Activated CD4-positive, alpha-beta T cell treated with anti-CD3 and anti-CD28 coated beads, Interleukin-2, amount 10 ng/mL, durations not matched to agents 7 days and 5 days (primary cell): Measurements from ENCODE around the gene STARD10. TPM values are rescaled to one million over a fixed set of nuclear protein-coding genes. Genes with fewer than 3 reads are reported as not detected.
A peak's percentile ranks its signal among the peaks of the same experiment; 100 is the strongest.
"Not testable (repeated sequence)": the region's sequence is repeated elsewhere in the genome, so short reads cannot be mapped to it uniquely, and the experiment has no call there.

Experiments used
- CTCF ChIA-PET: fragments of 350-600 bp; sonication (Branson Sonifier 250); formaldehyde crosslinking; loops from one replicate; lab custom pipeline; 2021; ENCODE audit warnings: antibody characterized with exemption; lab: Charles Lee
- POLR2A ChIA-PET: fragments of 350-600 bp; sonication (Branson Sonifier 250); formaldehyde crosslinking; loops from one replicate; lab custom pipeline; 2021; ENCODE audit warnings: antibody characterized with exemption; lab: Charles Lee
- DNase-seq: peaks from one replicate; pipeline ENCODE4 v3.0.0-alpha.2; 2020
- H3K27ac Mint-ChIP-seq: one replicate; pipeline ENCODE4 v1.8.0; 2021; ENCODE audit warnings: mild to moderate bottlenecking, moderate library complexity, mixed read lengths
- H3K27me3 Mint-ChIP-seq: one replicate; pipeline ENCODE4 v1.8.0; 2021; ENCODE audit warnings: mixed read lengths
- H3K36me3 Mint-ChIP-seq: one replicate; pipeline ENCODE4 v1.8.0; 2021; ENCODE audit warnings: low read depth, mixed read lengths
- H3K4me1 Mint-ChIP-seq: one replicate; pipeline ENCODE4 v1.8.0; 2021; ENCODE audit warnings: mixed read lengths
- H3K4me3 Mint-ChIP-seq: one replicate; pipeline ENCODE4 v1.8.0; 2021; ENCODE audit warnings: mild to moderate bottlenecking, moderate library complexity, mixed read lengths
- H3K9me3 Mint-ChIP-seq: one replicate; pipeline ENCODE4 v1.8.0; 2021; ENCODE audit warnings: mixed read lengths
- total RNA-seq, 2 experiments: library from RNA; stranded (reverse); gene quantifications; one replicate each; pipeline ENCODE4 v1.2.3, GENCODE V29; 2021

The STARD10 gene
- total RNA-seq, 2 experiments from 2014 or later, result 4.5 to 6.4 TPM

GRCh38 chr11:72812967-72813739 lies 19.3 kb upstream of the STARD10 start:
- Mint-ChIP-seq H3K36me3 (peaks cover 50% of the 10 kb centered on the region), H3K27me3 (no peaks in the 10 kb centered on the region), H3K4me1 (peaks cover 51% of the 10 kb centered on the region)

GRCh38 chr11:72812604-72812966 lies 18.7 kb upstream of the STARD10 start:
- no peaks in the 10 kb centered on the region for H3K9me3 Mint-ChIP-seq
- peaks cover 48% of the 10 kb centered on the region for H3K4me1 Mint-ChIP-seq
- H3K4me3 Mint-ChIP-seq, result peak overlapping the region; percentile 95
- no peaks in the 10 kb centered on the region for H3K27me3 Mint-ChIP-seq
- no peak for DNase-seq
- ChIA-PET CTCF (interaction anchor here (0.9 to 6.0 kb wide), 14 partner anchors 10 to 365 kb away, joined by 3 to 52 read pairs (median 5); partner anchors contain the start of gene STARD10), POLR2A (interaction anchor here (1.0 kb wide), 1 partner anchor 19 kb away, joined by 5 read pairs; the partner anchor contains the start of gene STARD10)
- H3K36me3 Mint-ChIP-seq, result peaks cover 46% of the 10 kb centered on the region
- peak overlapping the region; percentile 97 for H3K27ac Mint-ChIP-seq

More at GRCh38 chr11:72812967-72813739, 19.3 kb upstream of the STARD10 start:
- ChIA-PET CTCF (interaction anchor here (0.5 to 6.0 kb wide), 17 partner anchors 9 to 364 kb away, joined by 3 to 52 read pairs (median 5); partner anchors contain the start of gene STARD10), POLR2A (interaction anchor here (1.0 kb wide), 1 partner anchor 19 kb away, joined by 5 read pairs; the partner anchor contains the start of gene STARD10)
- Mint-ChIP-seq H3K4me3 (peak overlapping the region; percentile 95), H3K9me3 (no peaks in the 10 kb centered on the region), H3K27ac (peak overlapping the region; percentile 97)
- peak; percentile 75 for DNase-seq

DNA sequence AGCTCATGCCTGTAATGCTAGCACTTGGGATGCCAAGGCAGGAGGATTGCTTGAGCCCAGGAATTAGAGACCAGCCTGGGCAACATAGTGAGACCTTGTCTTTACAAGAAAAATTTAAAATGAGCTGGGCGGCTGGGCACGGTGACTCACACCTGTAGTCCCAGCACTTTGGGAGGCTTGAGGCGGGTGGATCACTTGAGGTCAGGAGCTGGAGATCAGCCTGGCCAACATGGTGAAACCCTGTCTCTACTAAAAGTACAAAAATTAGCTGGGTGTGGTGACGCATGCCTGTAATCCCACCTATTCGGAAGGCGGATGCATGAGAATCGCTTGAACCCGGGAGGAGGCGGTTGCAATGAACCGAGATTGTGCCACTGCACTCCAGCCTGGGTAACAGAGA lies 17.8 kb upstream of the STARD10 start:
- POLR2A ChIA-PET, DNase-seq, H3K27me3 Mint-ChIP-seq, H3K9me3 Mint-ChIP-seq: not testable (repeated sequence)
- Mint-ChIP-seq H3K27ac (peak overlapping the region; percentile 62), H3K4me1 (peaks cover 43% of the 10 kb centered on the region), H3K36me3 (peaks cover 39% of the 10 kb centered on the region), H3K4me3 (peak overlapping the region; percentile 62)
- CTCF ChIA-PET, result interaction anchor here (0.6 to 6.0 kb wide), 6 partner anchors 18 to 987 kb away, joined by 3 to 52 read pairs (median 4); partner anchors contain the start of gene STARD10

- DNase-seq, result no peak
- ChIA-PET POLR2A (no interaction called here), CTCF (interaction anchor here (1.2 to 6.0 kb wide), 2 partner anchors 10 to 14 kb away, joined by 3 to 52 read pairs; partner anchors contain the start of gene STARD10)
- Mint-ChIP-seq H3K4me3 (no peak overlapping the region), H3K36me3 (peaks cover 31% of the 10 kb centered on the region), H3K9me3 (no peaks in the 10 kb centered on the region), H3K27me3 (no peaks in the 10 kb centered on the region), H3K4me1 (peaks cover 34% of the 10 kb centered on the region), H3K27ac (no peak overlapping the region)
Observed at GRCh38 chr11:72808331-72808798, 14.5 kb upstream of the STARD10 start.

DNA sequence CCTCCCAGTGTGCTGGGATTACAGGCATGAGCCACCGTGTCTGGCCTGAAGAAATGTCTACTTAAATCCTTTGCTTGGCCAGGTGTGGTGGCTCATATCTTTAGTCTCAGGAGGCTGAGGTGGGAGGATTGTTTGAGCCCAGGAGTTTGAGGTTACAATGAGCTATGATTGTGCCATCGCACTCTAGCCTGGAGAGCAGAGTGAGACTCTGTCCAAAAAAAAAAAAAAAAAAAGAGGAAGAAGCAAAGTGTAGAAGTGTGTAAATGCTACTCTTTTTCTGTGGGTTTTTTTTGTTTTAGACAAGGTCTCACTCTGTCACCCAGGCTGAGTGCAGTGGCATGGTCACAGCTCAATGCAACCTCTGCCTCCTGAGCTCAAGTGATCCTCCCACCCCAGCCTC lies 13.9 kb upstream of the STARD10 start:
- Mint-ChIP-seq H3K4me1 (peaks cover 29% of the 10 kb centered on the region), H3K36me3 (peaks cover 31% of the 10 kb centered on the region), H3K27ac (no peak overlapping the region), H3K9me3 (no peaks in the 10 kb centered on the region), H3K4me3 (no peak overlapping the region), H3K27me3 (no peaks in the 10 kb centered on the region)
- ChIA-PET CTCF (interaction anchor here (0.7 to 1.3 kb wide), 3 partner anchors 11 to 83 kb away, joined by 3 to 4 read pairs (median 3); no protein-coding TSS in a partner anchor), POLR2A (no interaction called here)
- DNase-seq, result no peak

- H3K9me3 Mint-ChIP-seq, result no peaks in the 10 kb centered on the region
- peaks cover 25% of the 10 kb centered on the region for H3K4me1 Mint-ChIP-seq
- H3K27me3 Mint-ChIP-seq, result no peaks in the 10 kb centered on the region
- CTCF ChIA-PET, result interaction anchor here (0.7 to 1.3 kb wide), 3 partner anchors 12 to 82 kb away, joined by 3 to 4 read pairs (median 3); no protein-coding TSS in a partner anchor
- peaks cover 27% of the 10 kb centered on the region for H3K36me3 Mint-ChIP-seq
- no peak for DNase-seq
- H3K4me3 Mint-ChIP-seq, result no peak overlapping the region
- H3K27ac Mint-ChIP-seq, result no peak overlapping the region
- POLR2A ChIA-PET, result no interaction called here
Observed at GRCh38 chr11:72807021-72807693, 13.3 kb upstream of the STARD10 start.

DNA sequence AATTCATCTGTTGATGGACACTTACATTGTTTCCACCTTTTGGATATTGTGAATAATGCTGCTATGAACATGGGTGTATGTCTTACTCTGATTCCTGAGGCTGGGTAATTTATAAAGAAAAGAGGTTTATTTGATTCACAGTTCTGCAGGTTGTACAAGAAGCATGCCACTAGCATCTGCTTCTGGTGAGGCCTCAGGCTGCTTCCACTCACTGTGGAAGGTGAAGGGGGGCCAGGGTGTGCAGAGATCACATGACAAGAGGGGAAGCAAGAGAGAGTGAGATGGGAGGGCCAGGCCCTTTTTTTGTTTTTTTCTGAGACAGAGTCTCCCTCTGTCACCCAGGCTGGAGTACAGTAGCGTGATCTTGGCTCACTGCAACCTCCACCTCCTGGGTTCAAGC lies 12.5 kb upstream of the STARD10 start:
- H3K27ac Mint-ChIP-seq, POLR2A ChIA-PET, DNase-seq, CTCF ChIA-PET, H3K4me3 Mint-ChIP-seq, H3K9me3 Mint-ChIP-seq, H3K27me3 Mint-ChIP-seq: not testable (repeated sequence)
- Mint-ChIP-seq H3K36me3 (peaks cover 22% of the 10 kb centered on the region), H3K4me1 (peaks cover 19% of the 10 kb centered on the region)

GRCh38 chr11:72805216-72805615 lies 11.4 kb upstream of the STARD10 start:
- CTCF ChIA-PET, result no interaction called here
- DNase-seq, result no peak
- Mint-ChIP-seq H3K4me1 (peaks cover 11% of the 10 kb centered on the region), H3K36me3 (peaks cover 15% of the 10 kb centered on the region), H3K9me3 (no peaks in the 10 kb centered on the region), H3K27me3 (no peaks in the 10 kb centered on the region), H3K4me3 (no peak overlapping the region), H3K27ac (peak overlapping the region; percentile 5)
- POLR2A ChIA-PET, result no interaction called here

GRCh38 chr11:72802822-72803221 lies 9.0 kb upstream of the STARD10 start:
- Mint-ChIP-seq H3K27ac (no peak overlapping the region), H3K27me3 (no peaks in the 10 kb centered on the region), H3K9me3 (no peaks in the 10 kb centered on the region), H3K36me3 (peaks cover 3% of the 10 kb centered on the region), H3K4me3 (no peak overlapping the region), H3K4me1 (peaks cover 3% of the 10 kb centered on the region)
- CTCF ChIA-PET, result interaction anchor here (0.7 to 1.3 kb wide), 5 partner anchors 9 to 1236 kb away, joined by 3 to 4 read pairs (median 3); partner anchors contain the start of gene STARD10
- DNase-seq, result no peak
- POLR2A ChIA-PET, result no interaction called here

DNA sequence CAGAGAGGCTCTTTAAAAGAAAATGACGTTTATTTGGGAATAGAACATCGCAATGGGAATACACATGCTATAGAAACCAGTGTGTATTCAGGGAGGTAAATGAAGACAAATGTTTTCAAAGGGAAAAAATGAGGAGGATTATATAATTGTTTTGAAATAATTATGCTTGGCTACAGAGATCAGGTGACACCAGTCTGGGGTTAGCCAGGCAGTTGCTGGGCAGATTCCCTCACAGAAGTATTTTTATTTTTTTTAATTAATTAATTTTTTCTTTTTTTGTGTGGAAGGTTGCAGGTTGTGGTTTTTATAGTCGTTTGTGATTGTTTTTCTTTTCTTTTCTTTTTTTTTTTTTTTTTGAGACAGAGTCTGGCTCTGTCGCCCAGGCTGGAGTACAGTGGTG lies 5.6 kb upstream of the STARD10 start:
- ChIA-PET CTCF (interaction anchor here (1.9 kb wide), 1 partner anchor 10 kb away, joined by 4 read pairs; no protein-coding TSS in a partner anchor), POLR2A (no interaction called here)
- no peaks in the 10 kb centered on the region for H3K27me3 Mint-ChIP-seq
- H3K4me3 Mint-ChIP-seq, result no peak overlapping the region
- H3K36me3 Mint-ChIP-seq, result no peaks in the 10 kb centered on the region
- peak overlapping the region; percentile 9 for H3K27ac Mint-ChIP-seq
- no peak for DNase-seq
- peaks cover 5% of the 10 kb centered on the region for H3K4me1 Mint-ChIP-seq
- no peaks in the 10 kb centered on the region for H3K9me3 Mint-ChIP-seq

GRCh38 chr11:72798361-72798760 lies 4.5 kb upstream of the STARD10 start:
- Mint-ChIP-seq H3K27me3 (no peaks in the 10 kb centered on the region), H3K27ac (no peak overlapping the region), H3K4me1 (peaks cover 13% of the 10 kb centered on the region), H3K36me3 (no peaks in the 10 kb centered on the region), H3K9me3 (no peaks in the 10 kb centered on the region), H3K4me3 (no peak overlapping the region)
- CTCF ChIA-PET, result interaction anchor here (0.7 to 1.9 kb wide), 3 partner anchors 11 to 16 kb away, joined by 4 to 5 read pairs (median 4); no protein-coding TSS in a partner anchor
- DNase-seq, result no peak
- POLR2A ChIA-PET, result no interaction called here

DNA sequence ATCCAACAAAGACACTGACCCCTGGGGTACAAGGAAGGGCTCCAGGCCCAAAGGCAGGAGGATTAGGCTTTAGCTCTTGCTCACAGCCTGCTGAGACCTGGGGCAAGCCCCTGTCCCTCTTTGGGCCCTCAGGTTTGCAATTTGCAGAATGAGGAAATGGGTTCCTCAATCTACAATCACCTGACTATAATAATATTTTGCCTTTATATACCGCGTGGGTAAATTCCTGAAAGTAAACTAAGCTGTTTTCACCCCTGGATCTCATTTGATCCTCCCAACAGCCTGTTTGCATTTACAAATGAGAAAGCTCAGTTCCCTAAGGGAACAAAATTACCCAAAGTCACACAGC lies 797 bp downstream of the STARD10 start:
- ChIA-PET POLR2A (no interaction called here), CTCF (interaction anchor here (0.7 to 5.2 kb wide), 17 partner anchors 10 to 384 kb away, joined by 3 to 52 read pairs (median 4); partner anchors contain the start of genes ATG16L2 and FCHSD2)
- Mint-ChIP-seq H3K4me1 (peaks cover 28% of the 10 kb centered on the region), H3K27me3 (no peaks in the 10 kb centered on the region), H3K4me3 (peak overlapping the region; percentile 92), H3K9me3 (no peaks in the 10 kb centered on the region), H3K36me3 (no peaks in the 10 kb centered on the region), H3K27ac (peak overlapping the region; percentile 98)
- DNase-seq, result no peak
